Peyer's patch (tissue), 4 donors: ENCODE results near the gene ATP6V1G2. TPM values are rescaled to one million over a fixed set of nuclear protein-coding genes. Genes with fewer than 3 reads are reported as not detected.

Experiments
- DNase-seq, 3 donors: peaks; one replicate each; pipeline ENCODE4 v3.0.0-alpha.2; 2017 to 2019
- H3K27ac ChIP-seq, 4 donors: fragments of 200-600 bp; sonication (generic); one replicate each; pipeline ENCODE4 v1.5.1; 2016 to 2019
- H3K27me3 ChIP-seq, 2 donors: fragments of 200-600 bp; sonication (generic); one replicate each; pipeline ENCODE4 v1.5.1; 2019
- H3K36me3 ChIP-seq, 3 donors: fragments of 200-600 bp; sonication (generic); one replicate each; pipeline ENCODE4 v1.5.1; 2016 to 2019
- H3K4me1 ChIP-seq, 4 donors: fragments of 200-600 bp; sonication (generic); one replicate each; pipeline ENCODE4 v1.5.1; 2016 to 2019
- H3K4me3 ChIP-seq, 4 donors: fragments of 200-600 bp; sonication (generic); 1 replicate in 3 of 4; 2 replicates in 1 of 4; pipeline ENCODE4 v1.5.1; 2016 to 2019; ENCODE audit warnings: mild to moderate bottlenecking in 1 of 4
- H3K9me3 ChIP-seq, 4 donors: fragments of 200-600 bp; sonication (generic); one replicate each; pipeline ENCODE4 v1.5.1; 2016 to 2019; ENCODE audit warnings: mild to moderate bottlenecking in 1 of 4
- CTCF ChIP-seq, 6 experiments: fragments of 450-650 bp in 4 of 6; fragments of 200-600 bp in 2 of 6; sonication (generic) in 1 of 6; IDR thresholded peaks; one replicate each; pipeline ENCODE4 v1.5.1; 2017 to 2019; ENCODE audit warnings: antibody characterized with exemption in 6 of 6, mild to moderate bottlenecking in 3 of 6, moderate library complexity in 1 of 6
- POLR2A ChIP-seq, 2 donors: fragments of 450-650 bp; IDR thresholded peaks; one replicate each; pipeline ENCODE4 v1.5.1; 2017; ENCODE audit warnings: antibody characterized with exemption in 2 of 2, mild to moderate bottlenecking in 2 of 2, moderate library complexity in 2 of 2
- total RNA-seq, 4 donors: library from RNA; depleted of rRNA; stranded (reverse); fragments of >200 nt; gene quantifications; one replicate each; pipeline ENCODE4 v1.1.0, GENCODE V29; 2016

ATP6V1G2 gene
- total RNA-seq, 4 donors from 2014 or later: not detected

- peaks cover 0 to 33% (median 17%) of the 10 kb centered on the region in 4 donors for H3K4me1 ChIP-seq
- no peak for TF ChIP-seq CTCF (IDR thresholded peaks at IDR 0.05)
- no peak for TF ChIP-seq POLR2A (IDR thresholded peaks at IDR 0.05)
- H3K9me3 ChIP-seq: no peaks in the 10 kb centered on the region
- peak overlapping the region in 1 of 4 donors; percentile 12 for H3K4me3 ChIP-seq
- no peaks in the 10 kb centered on the region for H3K36me3 ChIP-seq
- peak overlapping the region; percentile 19 to 93 (median 54) for H3K27ac ChIP-seq
- no peaks in the 10 kb centered on the region for H3K27me3 ChIP-seq
- peak in 2 of 3 donors; percentile 70 to 76 for DNase-seq
Observed at GRCh38 chr6:31586599-31587281, 40.3 kb upstream of the ATP6V1G2 start.

GRCh38 chr6:31586008-31586407 is 39.6 kb upstream of the ATP6V1G2 start, which contains the start of gene LST1:
Gene LST1 (plus strand): TSS chr6:31586277. CDS start chr6:31587300, 1,023 bp downstream.
- peaks cover 0 to 33% (median 19%) of the 10 kb centered on the region in 4 donors for H3K4me1 ChIP-seq
- TF ChIP-seq CTCF (IDR thresholded peaks at IDR 0.05) (no peak), POLR2A (IDR thresholded peaks at IDR 0.05) (no peak)
- peak within 1 kb of the TSS in 1 of 4 donors; percentile 12 for H3K4me3 ChIP-seq
- no peaks in the 10 kb centered on the region for H3K36me3 ChIP-seq
- no peaks in the 10 kb centered on the region for H3K9me3 ChIP-seq
- no peaks in the 10 kb centered on the region for H3K27me3 ChIP-seq
- DNase-seq: no peak
- H3K27ac ChIP-seq: peak within 1 kb of the TSS; percentile 19 to 93 (median 54)

GRCh38 chr6:31585491-31585890 is 39.1 kb upstream of the ATP6V1G2 start:
- TF ChIP-seq CTCF (IDR thresholded peaks at IDR 0.05) (peak in 5 of 6 experiments; percentile 11 to 43 (median 32)), POLR2A (IDR thresholded peaks at IDR 0.05) (no peak)
- Histone ChIP-seq H3K4me1 (peaks cover 0 to 33% (median 19%) of the 10 kb centered on the region in 4 donors), H3K9me3 (no peaks in the 10 kb centered on the region), H3K36me3 (no peaks in the 10 kb centered on the region), H3K4me3 (no peak overlapping the region), H3K27ac (peak overlapping the region; percentile 19 to 93 (median 54)), H3K27me3 (no peaks in the 10 kb centered on the region)
- DNase-seq: peak in 1 of 3 donors; percentile 63

- H3K27ac ChIP-seq: peak within 1 kb of the TSS; percentile 76 to 93 (median 86)
- peaks cover 0 to 31% (median 18%) of the 10 kb centered on the region in 4 donors for H3K4me1 ChIP-seq
- peak within 1 kb of the TSS; percentile 68 to 78 (median 70) for H3K4me3 ChIP-seq
- TF ChIP-seq CTCF (IDR thresholded peaks at IDR 0.05): no peak
- TF ChIP-seq POLR2A (IDR thresholded peaks at IDR 0.05): no peak
- DNase-seq: peak in 2 of 3 donors; percentile 87 to 88
- no peaks in the 10 kb centered on the region for H3K27me3 ChIP-seq
- H3K36me3 ChIP-seq: no peaks in the 10 kb centered on the region
- no peaks in the 10 kb centered on the region for H3K9me3 ChIP-seq
Observed at GRCh38 chr6:31582230-31582643, 35.8 kb upstream of the ATP6V1G2 start, which contains the start of gene LTB. Gene LTB (minus strand): TSS chr6:31582424. CDS start chr6:31582417, 7 bp downstream.

- Histone ChIP-seq H3K4me3 (peak overlapping the region; percentile 68 to 78 (median 70)), H3K27ac (peak overlapping the region; percentile 76 to 93 (median 86)), H3K27me3 (no peaks in the 10 kb centered on the region), H3K9me3 (no peaks in the 10 kb centered on the region), H3K36me3 (no peaks in the 10 kb centered on the region), H3K4me1 (peaks cover 0 to 28% (median 15%) of the 10 kb centered on the region in 4 donors)
- peak in 1 of 3 donors; percentile 68 for DNase-seq
- TF ChIP-seq CTCF (IDR thresholded peaks at IDR 0.05) (peak in 1 of 6 experiments; percentile 8), POLR2A (IDR thresholded peaks at IDR 0.05) (no peak)
Observed at GRCh38 chr6:31581434-31582229, 35.2 kb upstream of the ATP6V1G2 start.
